AG04450 (cell line): ENCODE data around the gene IRAK2. TPM values are rescaled to one million over a fixed set of nuclear protein-coding genes. Genes with fewer than 3 reads are reported as not detected.

Source experiments
- CTCF ChIA-PET: fragments of 300-600, 350-600 bp; formaldehyde crosslinking; extraction: SDS; loops from one replicate; lab custom pipeline; 2022; ENCODE audit warnings: antibody characterized with exemption, inconsistent platforms; lab: Charles Lee
- POLR2A ChIA-PET: fragments of 350-600 bp; formaldehyde crosslinking; extraction: SDS; loops from one replicate; lab custom pipeline; 2021; ENCODE audit warnings: antibody characterized with exemption, inconsistent platforms; lab: Yijun Ruan, JAX
- DNase-seq: peaks from one replicate; pipeline ENCODE4 v3.0.0-alpha.2; 2011; ENCODE audit warnings: low read depth, low spot score
- H3K27ac ChIP-seq: one replicate; pipeline ENCODE4 v1.5.1; 2012; ENCODE audit warnings: low read depth, low read length, control low read depth
- H3K27me3 ChIP-seq: one replicate; pipeline ENCODE4 v1.6.0; 2012; ENCODE audit warnings: low read length; ENCODE audit not compliant: control insufficient read depth, insufficient read depth
- H3K4me3 ChIP-seq: 2 replicates; pipeline ENCODE4 v1.5.1; 2011; ENCODE audit warnings: mild to moderate bottlenecking, low read depth, low read length, control low read depth
- H3K9me3 ChIP-seq: 2 replicates; pipeline ENCODE4 v1.5.1; 2012; ENCODE audit warnings: low read length; ENCODE audit not compliant: control insufficient read depth, insufficient read depth
- polyA plus RNA-seq: library from polyadenylated mRNA; depleted of rRNA; stranded (reverse); fragments of >200 nt; gene quantifications from 2 replicates; pipeline ENCODE4 v1.2.3, GENCODE V29; 2011
- TF ChIP-seq, protein P1 (sequence below): IDR thresholded peaks from 2 replicates; pipeline ENCODE4 v1.5.1; 2011; ENCODE audit warnings: low read depth, low read length, control low read depth, inconsistent platforms

The IRAK2 gene
- polyA plus RNA-seq, 1 experiment: 7.6 TPM

DNA sequence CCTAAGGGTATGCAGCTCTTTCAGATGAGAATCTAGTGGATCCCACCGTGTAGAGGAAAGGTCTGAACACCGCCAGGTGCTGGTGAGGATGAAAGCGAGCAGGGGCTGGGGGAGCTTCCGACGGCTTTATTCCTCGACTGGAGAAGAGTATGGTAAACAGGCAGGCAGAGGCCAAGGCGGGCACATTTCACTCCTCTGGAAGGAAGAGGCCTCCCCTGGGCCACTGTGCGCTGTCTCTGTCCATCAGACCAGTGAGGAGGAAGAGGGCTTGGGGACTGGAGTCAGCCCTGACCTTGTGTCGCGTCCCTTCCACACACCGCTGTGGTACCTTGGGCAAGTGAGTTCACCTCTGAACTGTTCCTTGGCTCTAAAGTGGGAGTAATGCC, 123.8 kb downstream of the IRAK2 start:
- Histone ChIP-seq H3K4me3 (no peak overlapping the region), H3K27ac (no peak overlapping the region), H3K9me3 (no peaks in the 10 kb centered on the region), H3K27me3 (no peaks in the 10 kb centered on the region)
- DNase-seq: no peak
- TF ChIP-seq, protein P1, sequence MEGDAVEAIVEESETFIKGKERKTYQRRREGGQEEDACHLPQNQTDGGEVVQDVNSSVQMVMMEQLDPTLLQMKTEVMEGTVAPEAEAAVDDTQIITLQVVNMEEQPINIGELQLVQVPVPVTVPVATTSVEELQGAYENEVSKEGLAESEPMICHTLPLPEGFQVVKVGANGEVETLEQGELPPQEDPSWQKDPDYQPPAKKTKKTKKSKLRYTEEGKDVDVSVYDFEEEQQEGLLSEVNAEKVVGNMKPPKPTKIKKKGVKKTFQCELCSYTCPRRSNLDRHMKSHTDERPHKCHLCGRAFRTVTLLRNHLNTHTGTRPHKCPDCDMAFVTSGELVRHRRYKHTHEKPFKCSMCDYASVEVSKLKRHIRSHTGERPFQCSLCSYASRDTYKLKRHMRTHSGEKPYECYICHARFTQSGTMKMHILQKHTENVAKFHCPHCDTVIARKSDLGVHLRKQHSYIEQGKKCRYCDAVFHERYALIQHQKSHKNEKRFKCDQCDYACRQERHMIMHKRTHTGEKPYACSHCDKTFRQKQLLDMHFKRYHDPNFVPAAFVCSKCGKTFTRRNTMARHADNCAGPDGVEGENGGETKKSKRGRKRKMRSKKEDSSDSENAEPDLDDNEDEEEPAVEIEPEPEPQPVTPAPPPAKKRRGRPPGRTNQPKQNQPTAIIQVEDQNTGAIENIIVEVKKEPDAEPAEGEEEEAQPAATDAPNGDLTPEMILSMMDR: no peak
- CTCF ChIA-PET: interaction anchor here (0.8 kb wide), 1 partner anchor 342 kb away, joined by 4 read pairs; no protein-coding TSS in a partner anchor
- POLR2A ChIA-PET: no interaction called here

DNA sequence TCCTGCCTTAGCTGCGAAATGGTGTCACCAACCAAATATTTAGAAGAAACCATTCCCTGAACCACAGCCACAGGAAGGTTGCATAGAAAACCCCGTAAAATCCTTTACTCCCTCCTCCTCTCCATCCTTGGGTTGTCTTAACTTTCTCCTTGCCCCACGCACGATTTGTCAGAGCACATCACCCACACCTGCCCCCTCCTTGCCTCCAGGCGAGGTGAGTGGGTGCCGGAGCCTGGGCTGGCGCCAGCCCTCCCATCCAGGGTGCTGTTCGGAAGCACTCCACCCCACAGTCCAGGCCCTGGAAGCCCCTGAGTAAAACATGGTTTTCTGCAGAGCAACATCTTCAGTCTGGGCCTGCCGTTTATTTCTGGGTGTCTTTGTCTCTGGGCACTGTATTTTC, 124.4 kb downstream of the IRAK2 start:
- no peak overlapping the region for H3K4me3 ChIP-seq
- no peak overlapping the region for H3K27ac ChIP-seq
- no peak for DNase-seq
- ChIA-PET CTCF (no interaction called here), POLR2A (no interaction called here)
- TF ChIP-seq, protein P1: no peak
- no peaks in the 10 kb centered on the region for H3K9me3 ChIP-seq
- H3K27me3 ChIP-seq: no peaks in the 10 kb centered on the region

DNA sequence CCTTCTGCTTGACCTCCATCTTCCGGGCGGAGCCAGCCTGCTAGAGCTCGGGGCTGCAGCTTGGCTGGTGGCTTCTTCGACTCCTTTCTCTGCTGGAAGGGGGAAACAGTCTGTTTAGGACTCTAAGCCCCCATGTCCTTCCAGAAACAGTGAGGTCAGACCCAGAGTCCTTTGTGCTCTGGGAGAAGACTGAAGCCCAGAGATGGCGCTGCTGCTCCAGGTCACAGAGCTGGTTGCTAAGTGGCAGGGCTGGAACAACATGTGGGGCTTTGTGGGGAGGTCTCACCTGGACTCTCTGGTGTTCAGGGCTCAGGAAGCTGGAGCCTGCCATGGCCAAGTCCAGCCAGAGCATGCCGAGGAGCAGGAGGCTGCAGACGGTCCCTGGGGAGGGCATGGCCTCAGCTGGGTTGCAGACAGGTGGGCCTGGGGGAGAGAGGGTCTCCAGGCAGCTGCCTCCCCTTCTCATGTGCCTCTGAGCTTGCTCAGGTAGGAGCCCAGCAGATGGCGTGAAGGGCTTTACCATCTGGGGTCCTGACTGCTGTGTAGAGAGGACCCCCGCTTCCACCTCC, 125.2 kb downstream of the IRAK2 start:
- Histone ChIP-seq H3K27ac (no peak overlapping the region), H3K4me3 (no peak overlapping the region), H3K9me3 (no peaks in the 10 kb centered on the region), H3K27me3 (no peaks in the 10 kb centered on the region)
- no peak for DNase-seq
- ChIA-PET POLR2A (no interaction called here), CTCF (interaction anchor here (0.6 kb wide), 2 partner anchors 8 to 14 kb away, joined by 3 to 6 read pairs; no protein-coding TSS in a partner anchor)
- TF ChIP-seq, protein P1: no peak

DNA sequence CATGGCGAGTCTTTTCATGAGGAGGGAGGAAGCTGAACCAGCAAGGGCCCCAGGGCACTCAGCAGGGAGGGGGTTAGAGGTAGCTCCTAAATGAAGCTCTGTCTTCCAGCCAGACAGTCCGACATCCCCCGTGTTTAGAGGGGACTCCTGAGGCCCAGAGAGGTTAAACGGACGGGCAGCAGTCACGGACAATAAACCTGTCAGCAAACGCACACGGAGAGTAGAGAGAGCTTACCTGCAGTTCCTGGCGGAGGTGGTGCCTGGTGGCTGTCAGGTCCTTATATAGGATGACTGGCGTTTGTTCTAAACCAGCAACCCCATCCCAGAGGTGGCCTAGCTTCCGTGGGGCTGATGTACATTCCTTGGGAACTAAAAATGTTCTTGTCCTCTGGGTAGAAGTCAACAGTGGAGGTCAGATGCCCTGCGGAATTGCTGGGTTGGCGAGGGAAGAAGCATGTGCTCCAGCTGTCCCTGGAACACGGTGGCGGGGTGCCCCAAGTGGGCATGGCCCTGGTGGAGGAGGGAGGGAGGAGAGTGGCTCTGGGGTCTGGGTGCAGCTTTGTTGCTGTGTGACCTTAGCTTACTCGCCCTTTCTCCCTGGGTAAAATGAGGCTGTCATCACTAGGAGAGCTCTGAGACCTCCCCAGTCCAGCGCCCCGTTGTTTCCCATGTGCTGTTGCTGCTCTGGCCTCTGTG, 125.9 kb downstream of the IRAK2 start:
- CTCF ChIA-PET: interaction anchor here (0.6 kb wide), 1 partner anchor 25 kb away, joined by 4 read pairs; no protein-coding TSS in a partner anchor
- H3K27ac ChIP-seq: no peak overlapping the region
- TF ChIP-seq, protein P1: no peak
- DNase-seq: no peak
- POLR2A ChIA-PET: no interaction called here
- H3K4me3 ChIP-seq: no peak overlapping the region
- no peaks in the 10 kb centered on the region for H3K9me3 ChIP-seq
- no peaks in the 10 kb centered on the region for H3K27me3 ChIP-seq

DNA sequence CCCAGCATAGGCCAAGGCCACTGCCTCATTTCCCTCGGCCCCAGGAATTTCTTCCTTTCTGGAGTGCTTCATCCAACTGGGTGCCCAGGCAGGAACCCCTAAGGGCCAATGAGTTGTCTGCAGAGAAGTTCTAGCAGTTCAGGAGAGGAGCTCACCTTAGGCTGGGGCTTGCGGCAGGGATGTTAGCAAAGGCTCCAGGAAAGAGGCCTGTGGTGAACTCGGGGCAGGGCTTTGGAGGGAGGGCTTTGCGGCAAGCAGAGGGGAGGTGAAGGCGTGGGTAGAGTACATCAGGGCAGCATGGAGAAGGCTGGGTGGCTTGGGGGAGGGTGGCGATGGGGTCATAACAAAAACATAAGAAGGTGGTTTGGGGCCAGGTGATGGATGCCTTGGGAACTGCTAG, 126.9 kb downstream of the IRAK2 start:
- Histone ChIP-seq H3K4me3 (no peak overlapping the region), H3K9me3 (no peaks in the 10 kb centered on the region), H3K27ac (no peak overlapping the region), H3K27me3 (no peaks in the 10 kb centered on the region)
- ChIA-PET CTCF (no interaction called here), POLR2A (no interaction called here)
- TF ChIP-seq, protein P1: no peak
- DNase-seq: no peak
